Activated T-helper 1 cell treated with Interleukin-2 at 50 U/mL for 16 hours (primary cell): ENCODE results near the gene POLD2.

Experiments used
- DNase-seq: peaks from one replicate; pipeline ENCODE4 v3.0.0-alpha.2; 2020; ENCODE audit warnings: low read depth

POLD2 gene

DNA sequence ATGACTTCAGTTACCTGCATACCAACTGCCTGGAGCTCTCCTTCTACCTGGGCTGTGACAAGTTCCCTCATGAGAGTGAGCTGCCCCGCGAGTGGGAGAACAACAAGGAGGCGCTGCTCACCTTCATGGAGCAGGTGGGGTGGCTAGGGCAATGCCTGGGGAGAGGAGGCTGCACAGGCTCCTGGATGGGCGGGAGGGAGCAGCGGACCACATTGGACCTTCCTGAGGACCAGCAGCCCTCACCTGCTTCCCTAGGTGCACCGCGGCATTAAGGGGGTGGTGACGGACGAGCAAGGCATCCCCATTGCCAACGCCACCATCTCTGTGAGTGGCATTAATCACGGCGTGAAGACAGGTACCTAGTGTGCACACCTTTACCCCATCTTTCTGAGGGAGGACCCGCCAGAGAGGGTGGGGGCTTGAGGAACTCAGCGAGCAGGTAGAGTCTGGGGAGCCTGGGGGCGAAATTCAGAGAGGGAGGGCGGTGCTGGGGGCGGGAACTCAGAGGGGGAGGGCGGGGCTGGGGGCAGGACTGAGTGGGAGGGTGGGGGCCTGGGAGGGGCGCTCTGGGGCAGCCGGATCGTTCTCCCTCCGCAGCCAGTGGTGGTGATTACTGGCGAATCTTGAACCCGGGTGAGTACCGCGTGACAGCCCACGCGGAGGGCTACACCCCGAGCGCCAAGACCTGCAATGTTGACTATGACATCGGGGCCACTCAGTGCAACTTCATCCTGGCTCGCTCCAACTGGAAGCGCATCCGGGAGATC lies 10.2 kb downstream of the POLD2 start:
- no peak for DNase-seq

- DNase-seq = no peak
Observed at GRCh38 chr7:44112231-44112996, 10.9 kb downstream of the POLD2 start.

DNA sequence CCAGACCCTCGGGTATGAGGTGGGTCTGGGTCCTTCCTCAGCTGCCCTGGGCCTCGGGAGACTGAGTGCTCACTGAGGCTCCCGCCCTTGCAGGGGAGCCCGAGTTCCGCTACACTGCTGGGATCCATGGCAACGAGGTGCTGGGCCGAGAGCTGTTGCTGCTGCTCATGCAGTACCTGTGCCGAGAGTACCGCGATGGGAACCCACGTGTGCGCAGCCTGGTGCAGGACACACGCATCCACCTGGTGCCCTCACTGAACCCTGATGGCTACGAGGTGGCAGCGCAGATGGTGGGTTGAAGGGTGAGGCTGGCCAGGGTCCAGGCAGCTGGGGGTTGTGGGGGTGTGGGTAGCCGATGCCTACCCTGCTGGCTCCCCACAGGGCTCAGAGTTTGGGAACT lies 11.6 kb downstream of the POLD2 start:
- no peak for DNase-seq

GRCh38 chr7:44110719-44111635 lies 12.4 kb downstream of the POLD2 start:
- DNase-seq = no peak

- no peak for DNase-seq
Observed at GRCh38 chr7:44109991-44110390, 13.4 kb downstream of the POLD2 start.

DNA sequence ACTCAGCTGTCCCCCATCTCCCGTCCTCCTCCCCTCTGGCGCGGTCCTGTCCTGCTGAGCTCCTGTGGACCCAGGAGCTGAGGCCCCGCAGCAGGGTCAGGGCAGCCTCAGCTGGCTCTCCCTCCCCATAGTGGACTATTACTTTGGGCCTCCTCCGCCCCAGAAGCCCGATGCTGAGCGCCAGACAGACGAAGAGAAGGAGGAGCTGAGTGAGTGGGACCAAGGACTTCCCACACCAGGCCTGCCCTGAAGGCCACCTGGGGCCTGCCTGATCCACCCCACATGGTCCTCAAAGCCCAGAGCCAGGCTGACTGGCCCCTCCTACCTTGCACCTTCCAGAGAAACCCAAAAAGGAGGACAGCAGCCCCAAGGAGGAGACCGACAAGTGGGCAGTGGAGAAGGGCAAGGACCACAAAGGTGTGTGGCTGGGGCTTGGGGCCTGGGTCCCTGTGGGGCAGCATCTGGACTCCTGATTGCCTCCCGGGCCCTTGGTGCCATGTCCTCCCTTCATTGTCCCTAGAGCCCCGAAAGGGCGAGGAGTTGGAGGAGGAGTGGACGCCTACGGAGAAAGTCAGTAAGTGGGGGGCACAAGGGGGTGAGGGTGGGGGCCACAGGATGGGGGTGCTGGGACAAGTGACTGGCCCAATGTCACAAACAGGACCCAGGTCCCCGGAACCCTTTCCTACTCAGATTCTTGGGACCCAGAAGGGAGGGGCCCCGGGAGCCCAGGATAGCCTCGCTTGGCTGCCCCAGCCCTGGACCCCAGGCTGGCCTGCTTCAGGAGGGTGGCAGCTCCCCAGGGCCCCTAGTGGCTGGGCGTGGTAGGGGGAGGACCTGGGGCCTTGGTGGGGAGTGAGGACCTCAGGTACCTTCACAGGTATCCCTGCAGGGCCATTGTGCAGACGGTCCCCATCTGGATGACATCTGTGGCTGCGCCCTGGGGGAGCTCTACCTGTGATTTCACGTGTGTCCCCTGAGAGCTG lies 14.3 kb downstream of the POLD2 start:
- DNase-seq = no peak

- no peak for DNase-seq
Observed at GRCh38 chr7:44107961-44108767, 15.2 kb downstream of the POLD2 start.

GRCh38 chr7:44107116-44107960 lies 16.0 kb downstream of the POLD2 start:
- no peak for DNase-seq

DNA sequence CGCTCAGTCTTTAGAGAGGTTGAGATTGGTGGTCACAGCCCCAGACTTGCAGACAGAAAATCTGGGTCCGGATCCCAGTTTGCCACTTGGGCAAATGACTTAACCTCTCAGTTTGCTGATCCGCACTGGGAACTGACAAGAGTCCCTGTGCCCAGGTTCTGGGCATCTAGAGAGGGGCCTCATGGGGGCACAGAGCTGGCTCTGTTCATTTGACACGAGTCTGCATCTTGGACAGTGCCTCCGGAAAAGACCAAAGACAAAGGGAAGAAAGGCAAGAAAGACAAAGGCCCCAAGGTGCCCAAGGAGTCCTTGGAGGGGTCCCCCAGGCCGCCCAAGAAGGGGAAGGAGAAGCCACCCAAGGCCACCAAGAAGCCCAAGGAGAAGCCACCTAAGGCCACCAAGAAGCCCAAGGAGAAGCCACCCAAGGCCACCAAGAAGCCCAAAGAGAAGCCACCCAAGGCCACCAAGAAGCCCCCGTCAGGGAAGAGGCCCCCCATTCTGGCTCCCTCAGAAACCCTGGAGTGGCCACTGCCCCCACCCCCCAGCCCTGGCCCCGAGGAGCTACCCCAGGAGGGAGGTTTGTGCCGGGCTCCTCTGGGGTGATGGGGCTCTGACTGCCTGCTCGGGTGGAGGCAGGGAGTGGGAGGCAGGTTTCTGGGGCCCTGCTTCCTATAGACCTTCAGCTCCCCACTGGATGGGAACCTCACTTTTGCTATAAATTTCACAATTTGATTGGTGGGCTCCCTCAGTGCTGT lies 16.9 kb downstream of the POLD2 start:
- DNase-seq = no peak

DNA sequence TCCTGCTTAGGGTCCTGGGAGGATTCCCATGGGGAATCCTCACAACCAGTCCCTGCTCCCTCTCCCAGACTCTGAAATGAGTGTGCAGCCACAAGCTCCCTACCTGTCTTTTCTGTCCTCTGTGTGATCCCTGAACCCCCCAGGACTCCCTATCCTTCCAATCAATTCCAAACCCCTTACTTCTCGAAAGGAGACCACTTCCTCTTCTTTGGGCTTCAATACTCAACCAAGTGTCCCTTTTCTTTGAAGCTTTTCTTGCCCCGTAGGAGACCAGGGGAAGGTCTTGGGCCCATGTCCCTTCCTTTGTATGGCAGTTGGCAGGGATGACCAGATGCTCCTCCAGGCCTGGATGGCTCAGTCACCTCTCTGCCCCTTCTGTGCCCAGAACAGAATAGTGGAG lies 17.5 kb downstream of the POLD2 start:
- DNase-seq = no peak

DNA sequence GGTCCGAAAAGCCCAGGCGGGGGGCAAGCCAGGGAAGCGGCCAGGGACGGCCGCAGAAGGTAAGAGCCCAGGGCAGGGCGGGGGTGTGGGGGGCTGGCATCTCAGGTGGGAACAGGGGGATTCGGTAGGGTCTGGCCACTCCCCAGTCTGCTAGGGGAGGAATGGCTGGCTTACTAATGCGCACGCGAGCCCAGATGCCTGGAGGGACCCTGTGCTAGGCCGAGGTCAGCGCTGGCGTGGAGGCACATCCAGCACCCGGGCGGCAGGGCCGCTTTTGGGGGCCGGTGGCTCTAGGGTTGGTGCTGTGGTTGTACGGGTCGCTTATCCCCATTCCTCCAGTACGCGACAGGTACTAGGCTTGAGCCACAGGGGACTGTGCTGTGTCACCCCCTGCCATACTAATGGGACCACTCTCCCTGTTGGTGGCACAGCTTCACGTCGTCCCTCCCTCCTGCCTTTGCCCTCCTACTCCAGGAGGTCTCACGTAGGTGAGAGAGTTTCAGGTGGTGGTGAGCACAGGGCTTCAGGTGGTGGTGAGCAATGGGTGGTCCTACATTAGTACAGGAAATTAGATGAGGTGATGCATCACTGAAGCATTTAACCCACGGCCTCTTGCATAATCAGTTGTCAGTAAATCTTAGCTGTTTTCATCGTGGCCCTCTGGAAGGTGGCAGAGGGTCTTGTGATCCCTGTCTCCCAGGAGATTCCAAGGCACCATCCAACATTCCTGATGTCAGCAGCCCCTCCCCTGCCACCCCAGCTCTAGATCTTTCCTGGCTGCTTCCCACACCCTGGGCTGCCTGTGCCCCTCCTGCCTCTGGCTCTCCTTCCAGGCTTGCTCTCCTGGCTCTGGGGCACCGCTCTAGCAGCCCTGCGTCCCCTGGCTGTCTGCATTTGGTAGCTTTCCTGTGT lies 18.2 kb downstream of the POLD2 start:
- DNase-seq = no peak

DNA sequence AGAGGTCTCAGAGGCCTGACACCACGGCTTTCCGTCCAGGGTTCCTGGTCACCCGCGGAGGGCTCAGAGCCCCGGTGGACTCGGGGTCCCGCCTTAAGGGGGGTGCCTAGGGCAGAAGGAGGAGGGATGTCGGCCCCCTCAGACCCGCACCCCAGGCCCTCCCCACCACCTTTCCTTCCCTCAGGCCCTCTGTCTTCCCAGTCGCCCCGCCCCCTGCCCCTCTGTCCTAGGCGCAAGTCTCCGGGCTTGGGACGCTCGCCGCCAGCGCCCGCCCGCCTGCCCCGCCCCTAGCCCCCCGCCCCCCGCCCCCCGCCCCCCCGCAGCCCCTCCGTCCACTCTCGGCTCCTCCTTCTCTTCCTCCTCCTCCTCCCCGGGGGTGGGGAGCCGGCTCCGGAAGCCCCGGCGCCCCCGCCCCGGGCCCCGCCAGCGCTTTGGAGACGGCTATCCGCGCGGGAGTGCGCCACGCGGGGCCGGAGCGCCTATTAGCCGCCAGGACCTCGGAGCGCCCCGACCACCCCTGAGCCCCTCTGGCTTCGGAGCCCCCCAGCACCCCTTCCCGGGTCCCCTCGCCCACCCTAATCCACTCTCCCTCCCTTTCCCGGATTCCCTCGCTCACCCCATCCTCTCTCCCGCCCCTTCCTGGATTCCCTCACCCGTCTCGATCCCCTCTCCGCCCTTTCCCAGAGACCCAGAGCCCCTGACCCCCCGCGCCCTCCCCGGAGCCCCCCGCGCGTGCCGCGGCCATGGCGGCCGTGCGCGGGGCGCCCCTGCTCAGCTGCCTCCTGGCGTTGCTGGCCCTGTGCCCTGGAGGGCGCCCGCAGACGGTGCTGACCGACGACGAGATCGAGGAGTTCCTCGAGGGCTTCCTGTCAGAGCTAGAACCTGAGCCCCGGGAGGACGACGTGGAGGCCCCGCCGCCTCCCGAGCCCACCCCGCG lies 19.2 kb downstream of the POLD2 start, which contains the start of gene AEBP1:
AEBP1 (plus strand) TSS at position 423 of the 937 bp plus-strand sequence; CDS start at position 744, 321 bp downstream.
- no peak for DNase-seq

GRCh38 chr7:44103566-44103922 lies 19.8 kb downstream of the POLD2 start:
- no peak for DNase-seq

GRCh38 chr7:44102846-44103565 lies 20.3 kb downstream of the POLD2 start:
- no peak for DNase-seq

GRCh38 chr7:44101966-44102845 lies 21.1 kb downstream of the POLD2 start:
- DNase-seq = no peak
